BJ (cell line): ENCODE data around the gene KNSTRN. TPM values are rescaled to one million over a fixed set of nuclear protein-coding genes. Genes with fewer than 3 reads are reported as not detected.

Experiments
- CTCF ChIA-PET: fragments of 350-600 bp; formaldehyde crosslinking; extraction: SDS; loops from one replicate; lab custom pipeline; 2021; ENCODE audit warnings: antibody characterized with exemption, inconsistent platforms; lab: Yijun Ruan, JAX
- POLR2A ChIA-PET: fragments of 300-600 bp; sonication (Branson Sonifier 250); formaldehyde crosslinking; extraction: SDS; loops from one replicate; lab custom pipeline; 2021; ENCODE audit warnings: antibody characterized with exemption; lab: Charles Lee
- DNase-seq: peaks from one replicate; pipeline ENCODE4 v3.0.0-alpha.2; 2011; ENCODE audit warnings: low read depth
- H3K27me3 ChIP-seq: 2 replicates; pipeline ENCODE4 v1.6.0; 2011; ENCODE audit warnings: low read length; ENCODE audit not compliant: control insufficient read depth, insufficient read depth
- H3K36me3 ChIP-seq: 2 replicates; pipeline ENCODE4 v1.5.1; 2011; ENCODE audit warnings: low read length; ENCODE audit not compliant: control insufficient read depth, insufficient read depth
- H3K4me3 ChIP-seq: 2 replicates; pipeline ENCODE4 v1.5.1; 2011; ENCODE audit warnings: low read depth, mild to moderate bottlenecking, control low read depth, low read length
- polyA plus RNA-seq: library from polyadenylated mRNA; depleted of rRNA; stranded (reverse); fragments of >200 nt; gene quantifications from 2 replicates; pipeline ENCODE4 v1.2.3, GENCODE V29; 2011
- TF ChIP-seq, protein P1 (sequence below): IDR thresholded peaks from 2 replicates; pipeline ENCODE4 v1.5.1; 2011; ENCODE audit warnings: low read depth, mild to moderate bottlenecking, control low read depth, inconsistent platforms, low read length, moderate library complexity; ENCODE audit not compliant: insufficient read depth

The KNSTRN gene
- polyA plus RNA-seq, 1 experiment, result 26.4 TPM

DNA sequence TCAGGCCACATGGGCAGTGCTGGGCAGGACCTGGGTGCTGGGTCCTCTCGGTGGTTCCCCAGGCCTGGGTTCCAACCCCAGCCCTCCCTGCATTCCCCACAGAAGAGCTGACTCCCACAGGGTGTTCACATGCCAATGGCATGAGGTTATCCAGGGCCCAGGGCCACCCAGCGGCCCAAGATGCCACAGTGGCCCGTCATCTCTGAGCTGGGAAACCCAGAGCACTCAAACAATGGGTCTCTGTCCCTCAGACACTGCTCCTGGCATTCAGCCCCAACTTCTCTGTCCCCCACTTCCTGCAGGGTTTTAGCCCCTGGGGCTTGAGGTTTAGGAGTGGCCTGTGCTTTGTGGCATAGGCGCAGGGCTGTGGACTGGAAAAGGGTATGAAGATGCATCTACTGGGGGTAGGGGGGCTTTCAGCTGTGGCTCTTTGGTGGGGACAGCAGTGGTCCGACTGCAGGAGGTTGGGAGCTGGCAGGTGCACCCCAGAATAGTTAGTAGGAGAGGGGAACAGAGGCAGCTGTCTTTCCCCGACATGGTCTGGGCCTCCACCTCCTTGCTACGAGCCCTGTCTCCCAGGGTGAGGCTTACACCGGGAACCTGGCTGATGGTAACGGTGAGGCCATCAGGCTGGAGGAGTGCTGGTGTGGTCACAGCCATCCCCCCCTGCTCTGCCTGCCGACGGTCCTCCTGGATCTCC lies 43.5 kb upstream of the KNSTRN start:
- H3K36me3 ChIP-seq, result peaks cover 18% of the 10 kb centered on the region
- no peaks in the 10 kb centered on the region for H3K27me3 ChIP-seq
- TF ChIP-seq, protein P1, sequence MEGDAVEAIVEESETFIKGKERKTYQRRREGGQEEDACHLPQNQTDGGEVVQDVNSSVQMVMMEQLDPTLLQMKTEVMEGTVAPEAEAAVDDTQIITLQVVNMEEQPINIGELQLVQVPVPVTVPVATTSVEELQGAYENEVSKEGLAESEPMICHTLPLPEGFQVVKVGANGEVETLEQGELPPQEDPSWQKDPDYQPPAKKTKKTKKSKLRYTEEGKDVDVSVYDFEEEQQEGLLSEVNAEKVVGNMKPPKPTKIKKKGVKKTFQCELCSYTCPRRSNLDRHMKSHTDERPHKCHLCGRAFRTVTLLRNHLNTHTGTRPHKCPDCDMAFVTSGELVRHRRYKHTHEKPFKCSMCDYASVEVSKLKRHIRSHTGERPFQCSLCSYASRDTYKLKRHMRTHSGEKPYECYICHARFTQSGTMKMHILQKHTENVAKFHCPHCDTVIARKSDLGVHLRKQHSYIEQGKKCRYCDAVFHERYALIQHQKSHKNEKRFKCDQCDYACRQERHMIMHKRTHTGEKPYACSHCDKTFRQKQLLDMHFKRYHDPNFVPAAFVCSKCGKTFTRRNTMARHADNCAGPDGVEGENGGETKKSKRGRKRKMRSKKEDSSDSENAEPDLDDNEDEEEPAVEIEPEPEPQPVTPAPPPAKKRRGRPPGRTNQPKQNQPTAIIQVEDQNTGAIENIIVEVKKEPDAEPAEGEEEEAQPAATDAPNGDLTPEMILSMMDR, result no peak
- peak overlapping the region; percentile 44 for H3K4me3 ChIP-seq
- peak; percentile 43 for DNase-seq
- POLR2A ChIA-PET, result interaction anchor here (2.8 kb wide), 1 partner anchor 11 kb away, joined by 17 read pairs; no protein-coding TSS in a partner anchor
- CTCF ChIA-PET, result interaction anchor here (0.7 to 11.8 kb wide), 20 partner anchors 12 to 232 kb away, joined by 3 to 124 read pairs (median 6); partner anchors contain the start of genes DISP2, INAFM2, PHGR1 and PLCB2

DNA sequence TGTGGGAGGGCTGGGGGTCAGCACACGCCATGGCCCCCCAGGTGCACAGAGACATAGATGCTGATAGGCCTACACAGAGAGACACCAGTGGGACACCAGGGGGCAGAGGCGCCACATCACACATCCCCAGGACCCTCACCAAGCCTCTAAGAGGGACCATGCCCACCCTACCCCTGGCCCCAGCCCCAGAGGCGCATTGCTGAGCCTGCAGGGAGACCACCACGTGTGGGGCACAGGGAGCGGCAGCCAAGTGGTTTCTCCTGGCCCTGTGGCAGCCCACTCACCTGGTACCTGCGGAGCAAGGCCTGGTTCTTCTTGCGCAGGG lies 42.9 kb upstream of the KNSTRN start:
- peaks cover 18% of the 10 kb centered on the region for H3K36me3 ChIP-seq
- H3K4me3 ChIP-seq, result peak overlapping the region; percentile 44
- no peaks in the 10 kb centered on the region for H3K27me3 ChIP-seq
- POLR2A ChIA-PET, result interaction anchor here (2.8 kb wide), 1 partner anchor 11 kb away, joined by 17 read pairs; no protein-coding TSS in a partner anchor
- CTCF ChIA-PET, result interaction anchor here (0.9 to 11.8 kb wide), 10 partner anchors 7 to 96 kb away, joined by 3 to 124 read pairs (median 44); partner anchors contain the start of genes DISP2, INAFM2 and PHGR1
- no peak for DNase-seq
- TF ChIP-seq, protein P1, result no peak

DNA sequence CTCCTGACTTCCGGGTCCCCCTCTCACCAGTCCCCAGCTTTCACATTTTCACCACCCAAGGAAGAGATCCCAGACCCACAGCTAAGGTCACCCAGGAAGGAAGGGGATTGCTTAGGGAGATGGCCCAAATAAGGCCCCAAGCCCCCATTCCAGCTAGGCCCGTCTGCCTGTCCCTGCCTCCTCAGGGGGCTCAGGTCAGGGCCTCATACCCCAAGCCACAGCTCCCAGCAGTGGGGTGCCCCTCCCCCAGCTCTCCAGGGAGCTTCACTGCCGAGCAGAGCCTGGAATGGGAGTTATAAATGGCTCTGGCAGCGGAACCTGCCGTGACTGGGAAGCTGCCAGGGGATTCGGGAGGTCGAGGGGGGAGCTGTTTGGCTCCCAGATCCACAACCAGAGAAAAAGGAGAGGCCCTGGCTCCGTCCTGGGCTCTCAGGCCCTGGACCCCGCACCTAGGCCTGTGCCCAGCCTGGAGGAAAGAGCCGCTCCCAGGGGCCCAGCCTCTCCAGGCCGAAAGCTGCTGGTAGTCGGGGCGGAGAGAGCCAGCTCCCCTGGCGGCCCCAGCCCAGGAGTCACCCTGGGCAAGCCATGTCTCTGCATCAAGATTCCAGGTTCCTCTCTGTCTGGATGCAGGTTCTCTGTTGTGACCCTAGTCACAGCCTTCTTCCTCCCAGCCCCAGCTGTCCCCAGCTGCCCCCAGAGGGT lies 42.3 kb upstream of the KNSTRN start:
- no peaks in the 10 kb centered on the region for H3K27me3 ChIP-seq
- ChIA-PET POLR2A (interaction anchor here (0.7 to 2.8 kb wide), 4 partner anchors 12 to 244 kb away, joined by 3 to 17 read pairs (median 4); partner anchors contain the start of genes INAFM2 and IVD), CTCF (interaction anchor here (0.9 to 11.8 kb wide), 10 partner anchors 8 to 81 kb away, joined by 3 to 124 read pairs (median 44); partner anchors contain the start of genes DISP2, INAFM2 and PHGR1)
- H3K36me3 ChIP-seq, result peaks cover 16% of the 10 kb centered on the region
- TF ChIP-seq, protein P1, result no peak
- H3K4me3 ChIP-seq, result peak overlapping the region; percentile 44
- DNase-seq, result no peak

DNA sequence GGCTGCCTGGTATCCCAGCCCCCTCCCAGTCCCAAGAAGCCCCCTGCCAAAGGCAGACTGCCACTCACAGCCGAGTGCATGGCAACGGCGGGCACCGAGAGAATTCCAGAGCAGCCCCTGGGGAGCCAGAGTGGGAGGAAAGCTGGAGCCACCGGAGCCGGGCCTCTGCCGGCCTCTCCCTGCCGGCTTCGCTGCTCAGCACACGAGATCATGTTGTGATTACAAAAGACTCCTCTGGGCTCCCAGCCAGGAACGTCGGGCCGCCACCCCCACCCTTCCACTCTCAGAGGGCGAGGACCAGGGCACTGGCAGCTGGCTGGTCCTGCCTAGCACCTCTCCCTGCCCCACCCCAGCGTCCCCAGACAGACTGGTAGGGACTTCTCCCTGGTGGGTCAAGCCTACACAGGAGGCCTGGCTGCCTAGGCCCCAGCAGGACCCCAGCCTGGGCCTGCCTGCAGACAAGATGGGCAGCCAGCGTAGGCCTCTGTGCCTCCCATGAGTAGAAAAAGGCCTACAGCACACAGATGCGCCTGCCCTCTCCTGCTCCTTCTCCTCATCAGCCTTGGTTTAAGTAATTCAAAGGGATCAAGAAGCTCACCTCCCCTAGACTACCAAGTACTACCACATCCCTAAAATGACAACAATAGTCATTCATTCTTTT lies 41.7 kb upstream of the KNSTRN start, which contains the start of gene CCDC9B:
Gene CCDC9B, minus strand, starts transcription at position 200 of the 661 bp plus-strand sequence. Its CDS starts 120 bp downstream, at position 80.
- CTCF ChIA-PET, result interaction anchor here (0.9 to 11.8 kb wide), 11 partner anchors 8 to 80 kb away, joined by 3 to 124 read pairs (median 32); partner anchors contain the start of genes DISP2, INAFM2 and PHGR1
- POLR2A ChIA-PET, result interaction anchor here (0.6 to 2.8 kb wide), 5 partner anchors 12 to 1175 kb away, joined by 3 to 17 read pairs (median 3); partner anchors contain the start of genes INAFM2 and IVD
- peak; percentile 41 for DNase-seq

More for the DNA sequence above, 41.7 kb upstream of the KNSTRN start, which contains the start of gene CCDC9B:
- Histone ChIP-seq H3K27me3 (no peaks in the 10 kb centered on the region), H3K4me3 (peak within 1 kb of the TSS; percentile 44), H3K36me3 (peaks cover 13% of the 10 kb centered on the region)
- TF ChIP-seq, protein P1, result no peak
